Measurements from ENCODE around the gene ITGB4. TPM values are rescaled to one million over a fixed set of nuclear protein-coding genes. Genes with fewer than 3 reads are reported as not detected.

ITGB4 gene
- total and polyA plus RNA-seq, 2 of the 13 experiments (the other 11 are each of a cell fraction or from before 2014, with no cell fraction given): 6.9 to 14.5 TPM

DNA sequence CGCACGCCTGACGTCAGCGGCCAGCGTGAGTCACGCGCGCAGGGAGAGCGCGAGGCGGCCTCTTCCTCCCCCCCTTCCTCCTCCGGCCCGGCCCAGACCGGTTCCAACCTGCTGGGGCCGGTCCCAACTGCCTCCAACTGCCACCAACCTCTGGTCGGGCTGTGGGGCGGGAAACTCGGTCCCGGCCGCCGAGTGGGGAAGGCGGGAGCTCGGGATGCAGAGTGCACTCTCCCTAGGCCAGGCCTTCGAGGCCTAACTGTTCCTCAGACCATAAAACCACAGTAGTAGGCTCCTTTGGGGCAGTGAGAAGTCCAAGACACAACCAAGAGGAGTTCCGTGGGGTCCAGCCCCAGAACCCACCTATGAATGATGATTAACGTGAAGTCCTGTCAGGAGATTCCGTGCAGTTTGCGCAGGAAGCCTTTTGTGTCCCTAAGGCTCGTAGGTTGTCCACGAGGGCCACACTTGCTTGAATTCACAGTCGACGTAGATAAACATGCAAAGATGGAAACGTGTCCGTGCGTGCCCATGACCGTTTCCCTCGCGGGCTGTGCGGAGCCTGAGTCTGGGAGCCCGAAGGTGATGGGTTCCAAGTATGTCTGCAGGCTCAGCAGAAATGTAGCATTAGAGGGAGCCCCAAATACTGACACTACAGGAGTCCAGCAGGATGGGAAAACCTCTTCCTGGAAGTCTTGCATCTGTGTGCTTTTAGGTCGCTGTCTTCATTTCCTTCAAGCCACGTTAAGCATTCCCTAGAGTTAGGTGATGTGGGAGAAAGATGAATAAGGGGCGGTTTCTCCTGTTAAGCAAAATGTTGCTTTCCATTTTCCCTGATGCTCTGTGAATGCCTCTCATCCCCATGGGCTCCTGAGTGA is 64.0 kb downstream of the ITGB4 start (continued):
- TF ChIP-seq ZNF569 (CRISPR knock-in tag; IDR thresholded peaks at IDR 0.05; ENCODE audit: borderline replicate concordance) (no peak), TOPORS (CRISPR knock-in tag; IDR thresholded peaks at IDR 0.05) (no peak; the same call in 1 of the 2 replicates), HNRNPUL1 (IDR thresholded peaks at IDR 0.05; ENCODE audit: low read depth, low read length) (no peak), ZNF720 (CRISPR knock-in tag; IDR thresholded peaks at IDR 0.05) (no peak), SIX4 (CRISPR knock-in tag; IDR thresholded peaks at IDR 0.05) (no peak; the same call in none of the 2 replicates), ZFP37 (CRISPR knock-in tag; IDR thresholded peaks at IDR 0.05; ENCODE audit: borderline replicate concordance) (0 out of 2 replicates have a peak, but pooled peaks have one; percentile 15), SP1 (IDR thresholded peaks at IDR 0.05) (no peak), SP1 (CRISPR knock-in tag; IDR thresholded peaks at IDR 0.05) (peak; percentile 27; the same call in 1 of the 2 replicates), ZNF556 (CRISPR knock-in tag; IDR thresholded peaks at IDR 0.05; ENCODE audit: borderline replicate concordance) (peak; percentile 73; the same call in 1 of the 2 replicates), TAF15 (IDR thresholded peaks at IDR 0.05; ENCODE audit: low read depth, low read length, poor library complexity, severe bottlenecking) (no peak), FOXP1 (IDR thresholded peaks at IDR 0.05) (no peak), FOXP1 (CRISPR knock-in tag; IDR thresholded peaks at IDR 0.05) (no peak)
- TF ChIP-seq, protein P1, sequence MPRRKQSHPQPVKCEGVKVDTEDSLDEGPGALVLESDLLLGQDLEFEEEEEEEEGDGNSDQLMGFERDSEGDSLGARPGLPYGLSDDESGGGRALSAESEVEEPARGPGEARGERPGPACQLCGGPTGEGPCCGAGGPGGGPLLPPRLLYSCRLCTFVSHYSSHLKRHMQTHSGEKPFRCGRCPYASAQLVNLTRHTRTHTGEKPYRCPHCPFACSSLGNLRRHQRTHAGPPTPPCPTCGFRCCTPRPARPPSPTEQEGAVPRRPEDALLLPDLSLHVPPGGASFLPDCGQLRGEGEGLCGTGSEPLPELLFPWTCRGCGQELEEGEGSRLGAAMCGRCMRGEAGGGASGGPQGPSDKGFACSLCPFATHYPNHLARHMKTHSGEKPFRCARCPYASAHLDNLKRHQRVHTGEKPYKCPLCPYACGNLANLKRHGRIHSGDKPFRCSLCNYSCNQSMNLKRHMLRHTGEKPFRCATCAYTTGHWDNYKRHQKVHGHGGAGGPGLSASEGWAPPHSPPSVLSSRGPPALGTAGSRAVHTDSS (CRISPR knock-in tag; conservative IDR thresholded peaks at IDR 0.05): peak; percentile 79; the same call in 1 of the 2 replicates
- TF ChIP-seq, protein P2, sequence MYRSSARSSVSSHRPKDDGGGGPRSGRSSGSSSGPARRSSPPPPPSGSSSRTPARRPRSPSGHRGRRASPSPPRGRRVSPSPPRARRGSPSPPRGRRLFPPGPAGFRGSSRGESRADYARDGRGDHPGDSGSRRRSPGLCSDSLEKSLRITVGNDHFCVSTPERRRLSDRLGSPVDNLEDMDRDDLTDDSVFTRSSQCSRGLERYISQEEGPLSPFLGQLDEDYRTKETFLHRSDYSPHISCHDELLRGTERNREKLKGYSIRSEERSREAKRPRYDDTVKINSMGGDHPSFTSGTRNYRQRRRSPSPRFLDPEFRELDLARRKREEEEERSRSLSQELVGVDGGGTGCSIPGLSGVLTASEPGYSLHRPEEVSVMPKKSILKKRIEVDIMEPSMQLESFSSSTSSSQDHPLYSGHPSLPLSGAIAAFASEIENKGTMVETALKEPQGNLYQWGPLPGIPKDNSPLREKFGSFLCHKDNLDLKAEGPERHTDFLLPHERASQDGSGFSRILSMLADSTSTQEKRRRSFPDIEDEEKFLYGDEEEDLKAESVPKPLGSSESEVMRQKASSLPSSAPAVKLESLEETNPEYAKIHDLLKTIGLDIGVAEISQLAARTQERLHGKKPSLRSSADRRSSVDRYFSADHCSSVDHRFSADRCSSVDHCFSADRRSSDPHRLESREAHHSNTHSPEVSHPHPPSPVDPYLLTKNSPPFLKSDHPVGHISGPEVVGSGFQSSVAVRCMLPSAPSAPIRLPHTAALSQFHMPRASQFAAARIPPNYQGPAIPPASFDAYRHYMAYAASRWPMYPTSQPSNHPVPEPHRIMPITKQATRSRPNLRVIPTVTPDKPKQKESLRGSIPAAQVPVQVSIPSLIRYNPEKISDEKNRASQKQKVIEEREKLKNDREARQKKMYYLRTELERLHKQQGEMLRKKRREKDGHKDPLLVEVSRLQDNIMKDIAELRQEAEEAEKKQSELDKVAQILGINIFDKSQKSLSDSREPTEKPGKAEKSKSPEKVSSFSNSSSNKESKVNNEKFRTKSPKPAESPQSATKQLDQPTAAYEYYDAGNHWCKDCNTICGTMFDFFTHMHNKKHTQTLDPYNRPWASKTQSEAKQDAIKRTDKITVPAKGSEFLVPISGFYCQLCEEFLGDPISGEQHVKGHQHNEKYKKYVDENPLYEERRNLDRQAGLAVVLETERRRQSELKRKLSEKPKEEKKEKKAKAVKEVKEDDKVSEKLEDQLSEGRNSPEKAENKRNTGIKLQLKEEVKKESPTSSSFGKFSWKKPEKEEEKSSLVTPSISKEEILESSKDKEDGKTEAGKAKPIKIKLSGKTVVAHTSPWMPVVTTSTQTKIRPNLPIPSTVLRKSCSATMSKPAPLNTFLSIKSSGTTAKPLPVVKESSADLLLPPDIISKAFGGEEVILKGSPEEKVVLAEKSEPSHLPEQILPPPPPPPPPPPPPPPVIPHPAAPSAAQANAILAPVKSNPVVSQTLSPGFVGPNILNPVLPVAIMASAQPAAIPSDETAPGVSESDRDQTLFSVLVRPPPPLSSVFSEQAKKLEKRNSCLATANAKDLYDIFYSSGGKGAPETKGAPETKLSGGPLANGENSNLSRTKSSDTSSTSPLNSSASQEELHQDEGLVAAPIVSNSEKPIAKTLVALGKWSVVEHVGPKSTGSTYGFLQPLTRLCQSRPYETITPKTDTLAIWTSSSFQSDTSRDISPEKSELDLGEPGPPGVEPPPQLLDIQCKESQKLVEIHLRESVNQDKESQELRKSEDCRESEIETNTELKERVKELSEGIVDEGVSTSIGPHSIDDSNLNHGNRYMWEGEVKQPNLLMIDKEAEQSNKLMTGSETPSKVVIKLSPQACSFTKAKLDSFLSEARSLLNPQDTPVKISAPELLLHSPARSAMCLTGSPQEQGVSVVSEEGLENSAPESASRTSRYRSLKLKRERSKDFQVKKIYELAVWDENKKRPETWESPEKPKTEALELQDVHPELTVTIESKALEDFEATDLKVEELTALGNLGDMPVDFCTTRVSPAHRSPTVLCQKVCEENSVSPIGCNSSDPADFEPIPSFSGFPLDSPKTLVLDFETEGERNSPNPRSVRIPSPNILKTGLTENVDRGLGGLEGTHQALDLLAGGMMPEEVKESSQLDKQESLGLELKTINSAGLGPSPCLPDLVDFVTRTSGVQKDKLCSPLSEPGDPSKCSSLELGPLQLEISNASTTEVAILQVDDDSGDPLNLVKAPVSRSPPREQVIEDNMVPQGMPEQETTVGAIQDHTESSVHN (CRISPR knock-in tag; IDR thresholded peaks at IDR 0.05): no peak; the same call in 1 of the 2 replicates
- TF ChIP-seq, protein P3, sequence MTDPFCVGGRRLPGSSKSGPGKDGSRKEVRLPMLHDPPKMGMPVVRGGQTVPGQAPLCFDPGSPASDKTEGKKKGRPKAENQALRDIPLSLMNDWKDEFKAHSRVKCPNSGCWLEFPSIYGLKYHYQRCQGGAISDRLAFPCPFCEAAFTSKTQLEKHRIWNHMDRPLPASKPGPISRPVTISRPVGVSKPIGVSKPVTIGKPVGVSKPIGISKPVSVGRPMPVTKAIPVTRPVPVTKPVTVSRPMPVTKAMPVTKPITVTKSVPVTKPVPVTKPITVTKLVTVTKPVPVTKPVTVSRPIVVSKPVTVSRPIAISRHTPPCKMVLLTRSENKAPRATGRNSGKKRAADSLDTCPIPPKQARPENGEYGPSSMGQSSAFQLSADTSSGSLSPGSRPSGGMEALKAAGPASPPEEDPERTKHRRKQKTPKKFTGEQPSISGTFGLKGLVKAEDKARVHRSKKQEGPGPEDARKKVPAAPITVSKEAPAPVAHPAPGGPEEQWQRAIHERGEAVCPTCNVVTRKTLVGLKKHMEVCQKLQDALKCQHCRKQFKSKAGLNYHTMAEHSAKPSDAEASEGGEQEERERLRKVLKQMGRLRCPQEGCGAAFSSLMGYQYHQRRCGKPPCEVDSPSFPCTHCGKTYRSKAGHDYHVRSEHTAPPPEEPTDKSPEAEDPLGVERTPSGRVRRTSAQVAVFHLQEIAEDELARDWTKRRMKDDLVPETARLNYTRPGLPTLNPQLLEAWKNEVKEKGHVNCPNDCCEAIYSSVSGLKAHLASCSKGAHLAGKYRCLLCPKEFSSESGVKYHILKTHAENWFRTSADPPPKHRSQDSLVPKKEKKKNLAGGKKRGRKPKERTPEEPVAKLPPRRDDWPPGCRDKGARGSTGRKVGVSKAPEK (CRISPR knock-in tag; IDR thresholded peaks at IDR 0.05; ENCODE audit: borderline replicate concordance): no peak
- TF ChIP-seq, protein P4, sequence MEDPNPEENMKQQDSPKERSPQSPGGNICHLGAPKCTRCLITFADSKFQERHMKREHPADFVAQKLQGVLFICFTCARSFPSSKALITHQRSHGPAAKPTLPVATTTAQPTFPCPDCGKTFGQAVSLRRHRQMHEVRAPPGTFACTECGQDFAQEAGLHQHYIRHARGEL (CRISPR knock-in tag; IDR thresholded peaks at IDR 0.05): no peak
